IPS-15b (cell line): ENCODE data around the gene KHDRBS2.

ENCODE experiments used
- H3K27me3 ChIP-seq: one replicate; pipeline ENCODE4 v1.6.1; 2013; ENCODE audit warnings: low read length; ENCODE audit not compliant: control insufficient read depth, insufficient read depth
- H3K36me3 ChIP-seq: one replicate; pipeline ENCODE4 v1.6.1; 2013; ENCODE audit warnings: low read length; ENCODE audit not compliant: control insufficient read depth, insufficient read depth
- H3K4me1 ChIP-seq: one replicate; pipeline ENCODE4 v1.6.1; 2013; ENCODE audit warnings: mild to moderate bottlenecking, low read length; ENCODE audit not compliant: control insufficient read depth, insufficient read depth
- H3K4me3 ChIP-seq: one replicate; pipeline ENCODE4 v1.5.1; 2013; ENCODE audit warnings: low read depth, low read length
- H3K9ac ChIP-seq: one replicate; pipeline ENCODE4 v1.6.1; 2013; ENCODE audit warnings: low read depth, mild to moderate bottlenecking, low read length
- H3K9me3 ChIP-seq: one replicate; pipeline ENCODE4 v1.6.1; 2013; ENCODE audit warnings: mild to moderate bottlenecking, low read length; ENCODE audit not compliant: control insufficient read depth, insufficient read depth

Gene KHDRBS2

GRCh38 chr6:62174548-62174947 is 111.5 kb downstream of the KHDRBS2 start:
- no peaks in the 10 kb centered on the region for H3K36me3 ChIP-seq
- H3K4me3 ChIP-seq, result no peak overlapping the region
- no peaks in the 10 kb centered on the region for H3K27me3 ChIP-seq
- H3K9ac ChIP-seq, result no peak overlapping the region
- H3K9me3 ChIP-seq, result no peaks in the 10 kb centered on the region
- no peaks in the 10 kb centered on the region for H3K4me1 ChIP-seq

- H3K9ac ChIP-seq, result no peak overlapping the region
- no peaks in the 10 kb centered on the region for H3K9me3 ChIP-seq
- no peak overlapping the region for H3K4me3 ChIP-seq
- no peaks in the 10 kb centered on the region for H3K4me1 ChIP-seq
- H3K27me3 ChIP-seq, result no peaks in the 10 kb centered on the region
- no peaks in the 10 kb centered on the region for H3K36me3 ChIP-seq
Observed at GRCh38 chr6:62167736-62168135, 118.3 kb downstream of the KHDRBS2 start.

GRCh38 chr6:62162858-62163257 is 123.2 kb downstream of the KHDRBS2 start:
- peaks cover 4% of the 10 kb centered on the region for H3K9me3 ChIP-seq
- H3K36me3 ChIP-seq, result no peaks in the 10 kb centered on the region
- H3K27me3 ChIP-seq, result no peaks in the 10 kb centered on the region
- H3K4me1 ChIP-seq, result no peaks in the 10 kb centered on the region
- no peak overlapping the region for H3K4me3 ChIP-seq
- no peak overlapping the region for H3K9ac ChIP-seq

GRCh38 chr6:62152796-62153195 is 133.2 kb downstream of the KHDRBS2 start:
- Histone ChIP-seq H3K9me3 (no peaks in the 10 kb centered on the region), H3K27me3 (no peaks in the 10 kb centered on the region), H3K9ac (no peak overlapping the region), H3K4me1 (no peaks in the 10 kb centered on the region), H3K36me3 (no peaks in the 10 kb centered on the region), H3K4me3 (no peak overlapping the region)

GRCh38 chr6:62150048-62150663 is 135.9 kb downstream of the KHDRBS2 start:
- H3K27me3 ChIP-seq, result no peaks in the 10 kb centered on the region
- no peak overlapping the region for H3K9ac ChIP-seq
- no peaks in the 10 kb centered on the region for H3K9me3 ChIP-seq
- H3K36me3 ChIP-seq, result no peaks in the 10 kb centered on the region
- no peak overlapping the region for H3K4me3 ChIP-seq
- H3K4me1 ChIP-seq, result no peaks in the 10 kb centered on the region

GRCh38 chr6:62146954-62147853 is 138.8 kb downstream of the KHDRBS2 start:
- Histone ChIP-seq H3K27me3 (no peaks in the 10 kb centered on the region), H3K9ac (no peak overlapping the region), H3K9me3 (no peaks in the 10 kb centered on the region), H3K4me3 (no peak overlapping the region), H3K36me3 (no peaks in the 10 kb centered on the region), H3K4me1 (no peaks in the 10 kb centered on the region)

- Histone ChIP-seq H3K4me1 (no peaks in the 10 kb centered on the region), H3K9ac (no peak overlapping the region), H3K27me3 (no peaks in the 10 kb centered on the region), H3K4me3 (no peak overlapping the region), H3K36me3 (no peaks in the 10 kb centered on the region), H3K9me3 (no peaks in the 10 kb centered on the region)
Observed at GRCh38 chr6:62129127-62129526, 156.9 kb downstream of the KHDRBS2 start.

GRCh38 chr6:62119401-62119800 is 166.6 kb downstream of the KHDRBS2 start:
- no peaks in the 10 kb centered on the region for H3K27me3 ChIP-seq
- no peaks in the 10 kb centered on the region for H3K9me3 ChIP-seq
- no peaks in the 10 kb centered on the region for H3K4me1 ChIP-seq
- H3K9ac ChIP-seq, result no peak overlapping the region
- H3K36me3 ChIP-seq, result no peaks in the 10 kb centered on the region
- no peak overlapping the region for H3K4me3 ChIP-seq

GRCh38 chr6:62103186-62103859 is 182.7 kb downstream of the KHDRBS2 start:
- no peaks in the 10 kb centered on the region for H3K9me3 ChIP-seq
- H3K9ac ChIP-seq, result no peak overlapping the region
- no peaks in the 10 kb centered on the region for H3K36me3 ChIP-seq
- H3K27me3 ChIP-seq, result no peaks in the 10 kb centered on the region
- H3K4me3 ChIP-seq, result no peak overlapping the region
- no peaks in the 10 kb centered on the region for H3K4me1 ChIP-seq

GRCh38 chr6:62102387-62102786 is 183.6 kb downstream of the KHDRBS2 start:
- H3K36me3 ChIP-seq, result no peaks in the 10 kb centered on the region
- no peak overlapping the region for H3K4me3 ChIP-seq
- no peak overlapping the region for H3K9ac ChIP-seq
- H3K9me3 ChIP-seq, result no peaks in the 10 kb centered on the region
- no peaks in the 10 kb centered on the region for H3K4me1 ChIP-seq
- no peaks in the 10 kb centered on the region for H3K27me3 ChIP-seq

- Histone ChIP-seq H3K36me3 (no peaks in the 10 kb centered on the region), H3K9ac (no peak overlapping the region), H3K4me1 (no peaks in the 10 kb centered on the region), H3K4me3 (no peak overlapping the region), H3K27me3 (no peaks in the 10 kb centered on the region), H3K9me3 (no peaks in the 10 kb centered on the region)
Observed at GRCh38 chr6:62090442-62091229, 195.4 kb downstream of the KHDRBS2 start.
